Measurements from ENCODE around the gene ARHGAP12. TPM values are rescaled to one million over a fixed set of nuclear protein-coding genes. Genes with fewer than 3 reads are reported as not detected.

Gene ARHGAP12
- total RNA-seq, 2 experiments from 2014 or later = 40.3 to 41.1 TPM

DNA sequence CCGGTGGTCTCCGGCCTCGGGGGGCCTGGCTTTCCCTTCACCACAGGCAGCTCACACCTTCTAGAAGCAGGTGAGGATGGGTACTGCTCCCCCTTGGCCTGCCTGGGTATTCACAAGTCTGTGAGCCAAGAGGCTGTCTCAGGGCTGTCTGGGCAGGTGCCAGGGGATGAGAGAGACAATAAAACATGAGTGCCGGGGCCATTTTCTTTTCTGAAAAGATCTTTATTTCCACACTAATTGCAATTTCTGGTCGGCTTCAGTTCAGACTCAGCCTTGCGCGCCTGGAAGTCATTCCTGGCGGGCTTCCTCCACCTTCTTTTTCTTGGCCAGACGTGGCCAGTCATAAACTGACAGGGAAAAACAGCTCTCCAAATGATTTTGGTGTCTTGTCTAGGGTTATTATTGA lies 171.2 kb downstream of the ARHGAP12 start:
- no peak overlapping the region for H3K27ac ChIP-seq (ENCODE audit: low read depth in 1 of 2, low read length in 2 of 2)
- peak overlapping the region; percentile 78 for H3K4me3 Mint-ChIP-seq
- no peaks in the 10 kb centered on the region for H3K9me3 ChIP-seq (ENCODE audit: control insufficient read depth in 1 of 2, insufficient read depth in 1 of 2, low read length in 2 of 2)
- H3K4me3 ChIP-seq (ENCODE audit: low read length) = no peak overlapping the region
- ChIA-PET CTCF (no interaction called here), POLR2A (no interaction called here)
- peaks cover 19% of the 10 kb centered on the region for H3K4me1 Mint-ChIP-seq (ENCODE audit: low read depth)
- peaks cover 19% of the 10 kb centered on the region for H3K4me1 ChIP-seq (ENCODE audit: insufficient read depth, low read length)
- H3K27ac Mint-ChIP-seq = peak overlapping the region; percentile 86
- intact Hi-C loops (cut with DNase I, micrococcal nuclease) = loop anchor here in 1 of 2 experiments (5.0 kb wide), 1 partner anchor 625 kb away; no protein-coding TSS in a partner anchor
- no peaks in the 10 kb centered on the region for H3K36me3 Mint-ChIP-seq (ENCODE audit: low read depth)
- ATAC-seq (ENCODE audit: poor library complexity) (no peak), DNase-seq (peak in 2 of 14 experiments; percentile 39 to 52)
- no peaks in the 10 kb centered on the region for H3K27me3 Mint-ChIP-seq
- H3K36me3 ChIP-seq (ENCODE audit: insufficient read depth, low read length) = no peaks in the 10 kb centered on the region
- no peaks in the 10 kb centered on the region for H3K9me3 Mint-ChIP-seq
- no peaks in the 10 kb centered on the region for H3K27me3 ChIP-seq (ENCODE audit: control insufficient read depth in 1 of 2, insufficient read depth in 2 of 2, low read length in 2 of 2)
- TF ChIP-seq, protein P1, sequence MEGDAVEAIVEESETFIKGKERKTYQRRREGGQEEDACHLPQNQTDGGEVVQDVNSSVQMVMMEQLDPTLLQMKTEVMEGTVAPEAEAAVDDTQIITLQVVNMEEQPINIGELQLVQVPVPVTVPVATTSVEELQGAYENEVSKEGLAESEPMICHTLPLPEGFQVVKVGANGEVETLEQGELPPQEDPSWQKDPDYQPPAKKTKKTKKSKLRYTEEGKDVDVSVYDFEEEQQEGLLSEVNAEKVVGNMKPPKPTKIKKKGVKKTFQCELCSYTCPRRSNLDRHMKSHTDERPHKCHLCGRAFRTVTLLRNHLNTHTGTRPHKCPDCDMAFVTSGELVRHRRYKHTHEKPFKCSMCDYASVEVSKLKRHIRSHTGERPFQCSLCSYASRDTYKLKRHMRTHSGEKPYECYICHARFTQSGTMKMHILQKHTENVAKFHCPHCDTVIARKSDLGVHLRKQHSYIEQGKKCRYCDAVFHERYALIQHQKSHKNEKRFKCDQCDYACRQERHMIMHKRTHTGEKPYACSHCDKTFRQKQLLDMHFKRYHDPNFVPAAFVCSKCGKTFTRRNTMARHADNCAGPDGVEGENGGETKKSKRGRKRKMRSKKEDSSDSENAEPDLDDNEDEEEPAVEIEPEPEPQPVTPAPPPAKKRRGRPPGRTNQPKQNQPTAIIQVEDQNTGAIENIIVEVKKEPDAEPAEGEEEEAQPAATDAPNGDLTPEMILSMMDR (IDR thresholded peaks at IDR 0.05) = no peak

DNA sequence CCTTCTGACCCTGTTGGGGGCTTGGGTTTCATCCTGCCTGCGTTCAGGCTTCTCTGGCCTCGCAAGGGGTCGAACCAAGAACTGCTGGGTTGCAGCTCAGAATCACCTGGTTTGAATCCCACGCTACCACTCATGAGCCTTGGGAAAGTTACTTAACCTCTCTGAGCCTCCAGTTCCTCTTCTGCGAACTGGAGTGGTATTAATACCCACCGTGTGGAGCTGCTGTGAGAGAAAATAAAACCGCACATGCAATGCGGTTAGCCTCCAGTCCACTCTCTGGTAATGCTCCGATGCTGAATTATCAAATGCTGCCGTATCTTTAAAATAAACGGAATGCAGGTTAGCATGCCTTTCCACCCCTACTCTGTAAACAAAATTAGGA lies 171.9 kb downstream of the ARHGAP12 start:
- H3K4me3 ChIP-seq (ENCODE audit: low read length) = no peak overlapping the region
- DNase-seq (no peak), ATAC-seq (ENCODE audit: poor library complexity) (no peak)
- peaks cover 19% of the 10 kb centered on the region for H3K4me1 ChIP-seq (ENCODE audit: insufficient read depth, low read length)
- TF ChIP-seq, protein P1 (IDR thresholded peaks at IDR 0.05) = no peak
- Mint-ChIP-seq H3K9me3 (no peaks in the 10 kb centered on the region), H3K36me3 (ENCODE audit: low read depth) (no peaks in the 10 kb centered on the region), H3K4me3 (peak overlapping the region; percentile 37), H3K27me3 (no peaks in the 10 kb centered on the region), H3K27ac (no peak overlapping the region), H3K4me1 (ENCODE audit: low read depth) (peaks cover 19% of the 10 kb centered on the region)
- no peaks in the 10 kb centered on the region for H3K27me3 ChIP-seq (ENCODE audit: control insufficient read depth in 1 of 2, insufficient read depth in 2 of 2, low read length in 2 of 2)
- H3K36me3 ChIP-seq (ENCODE audit: insufficient read depth, low read length) = no peaks in the 10 kb centered on the region
- ChIA-PET CTCF (no interaction called here), POLR2A (interaction anchor here (0.7 kb wide), 1 partner anchor 46 kb away, joined by 3 read pairs; no protein-coding TSS in a partner anchor)
- no peak overlapping the region for H3K27ac ChIP-seq (ENCODE audit: low read depth in 1 of 2, low read length in 2 of 2)
- intact Hi-C loops (cut with DNase I, micrococcal nuclease) = loop anchor here in 1 of 2 experiments (5.0 kb wide), 1 partner anchor 624 kb away; no protein-coding TSS in a partner anchor
- no peaks in the 10 kb centered on the region for H3K9me3 ChIP-seq (ENCODE audit: control insufficient read depth in 1 of 2, insufficient read depth in 1 of 2, low read length in 2 of 2)

DNA sequence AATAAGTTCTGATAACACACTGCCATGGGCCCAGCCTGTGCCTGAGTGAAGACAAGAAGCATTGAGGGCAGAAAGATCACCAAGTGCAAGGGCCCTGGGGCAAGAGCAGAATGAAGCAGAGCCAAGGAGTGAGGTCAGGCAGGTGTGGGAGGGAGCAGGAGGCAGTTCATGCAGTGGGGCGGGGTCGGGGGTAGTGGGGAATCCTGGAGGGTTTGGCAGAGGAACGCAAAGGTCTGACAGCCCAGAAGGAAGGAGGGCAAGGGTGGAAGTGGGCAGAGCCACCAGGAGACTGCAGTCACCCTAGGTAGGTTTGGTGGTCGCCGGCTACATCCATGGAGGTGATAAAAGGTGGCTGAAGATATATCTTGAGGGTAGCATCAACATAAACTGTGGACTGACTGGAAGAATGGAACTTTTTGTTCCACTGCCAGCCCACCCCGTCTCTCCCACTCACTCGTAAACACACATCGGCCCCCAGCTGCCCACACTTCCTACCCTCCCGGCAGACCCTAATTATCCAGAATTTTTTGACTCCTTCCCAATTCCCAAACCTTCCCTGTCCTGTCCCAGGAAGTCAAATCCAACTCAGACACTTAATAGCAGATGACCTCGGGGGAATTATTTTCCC lies 172.4 kb downstream of the ARHGAP12 start:
- no peak for DNase-seq
- ATAC-seq (ENCODE audit: poor library complexity) = no peak
- Histone ChIP-seq H3K4me3 (ENCODE audit: low read length) (no peak overlapping the region), H3K4me1 (ENCODE audit: insufficient read depth, low read length) (peaks cover 19% of the 10 kb centered on the region), H3K27ac (ENCODE audit: low read depth in 1 of 2, low read length in 2 of 2) (no peak overlapping the region), H3K36me3 (ENCODE audit: insufficient read depth, low read length) (no peaks in the 10 kb centered on the region), H3K9me3 (ENCODE audit: control insufficient read depth in 1 of 2, insufficient read depth in 1 of 2, low read length in 2 of 2) (no peaks in the 10 kb centered on the region), H3K27me3 (ENCODE audit: control insufficient read depth in 1 of 2, insufficient read depth in 2 of 2, low read length in 2 of 2) (no peaks in the 10 kb centered on the region)
- peak overlapping the region; percentile 47 for H3K27ac Mint-ChIP-seq
- peaks cover 17% of the 10 kb centered on the region for H3K4me1 Mint-ChIP-seq (ENCODE audit: low read depth)
- peak overlapping the region; percentile 76 for H3K4me3 Mint-ChIP-seq
- intact Hi-C loops (cut with DNase I, micrococcal nuclease) = loop anchor here in 1 of 2 experiments (5.0 kb wide), 1 partner anchor 624 kb away; no protein-coding TSS in a partner anchor
- TF ChIP-seq, protein P1 (IDR thresholded peaks at IDR 0.05) = no peak
- no peaks in the 10 kb centered on the region for H3K27me3 Mint-ChIP-seq
- no peaks in the 10 kb centered on the region for H3K36me3 Mint-ChIP-seq (ENCODE audit: low read depth)
- ChIA-PET CTCF (no interaction called here), POLR2A (interaction anchor here (0.7 kb wide), 1 partner anchor 46 kb away, joined by 3 read pairs; no protein-coding TSS in a partner anchor)
- H3K9me3 Mint-ChIP-seq = no peaks in the 10 kb centered on the region

Other genes with a start within 250 kb of the ARHGAP12 start
- 10 to 100 TPM; 58.3 to 59.0 TPM for gene KIF5B, start 127.6 kb upstream of the ARHGAP12 start, total RNA-seq